NCI-H2196 (cell line): ENCODE data around the gene SHF.
"Not testable (repeated sequence)": the region's sequence is repeated elsewhere in the genome, so short reads cannot be mapped to it uniquely, and the experiment has no call there.

Experiments
- DNase-seq: peaks from one replicate; lab custom pipeline; 2025; ENCODE audit not compliant: unreplicated experiment; lab: John Stamatoyannopoulos, UW

SHF gene, protein sequence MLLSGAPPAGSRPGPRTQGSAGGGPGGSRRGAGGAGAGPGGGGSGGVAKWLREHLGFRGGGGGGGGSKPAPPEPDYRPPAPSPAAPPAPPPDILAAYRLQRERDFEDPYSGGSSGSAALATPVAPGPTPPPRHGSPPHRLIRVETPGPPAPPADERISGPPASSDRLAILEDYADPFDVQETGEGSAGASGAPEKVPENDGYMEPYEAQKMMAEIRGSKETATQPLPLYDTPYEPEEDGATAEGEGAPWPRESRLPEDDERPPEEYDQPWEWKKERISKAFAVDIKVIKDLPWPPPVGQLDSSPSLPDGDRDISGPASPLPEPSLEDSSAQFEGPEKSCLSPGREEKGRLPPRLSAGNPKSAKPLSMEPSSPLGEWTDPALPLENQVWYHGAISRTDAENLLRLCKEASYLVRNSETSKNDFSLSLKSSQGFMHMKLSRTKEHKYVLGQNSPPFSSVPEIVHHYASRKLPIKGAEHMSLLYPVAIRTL

DNA sequence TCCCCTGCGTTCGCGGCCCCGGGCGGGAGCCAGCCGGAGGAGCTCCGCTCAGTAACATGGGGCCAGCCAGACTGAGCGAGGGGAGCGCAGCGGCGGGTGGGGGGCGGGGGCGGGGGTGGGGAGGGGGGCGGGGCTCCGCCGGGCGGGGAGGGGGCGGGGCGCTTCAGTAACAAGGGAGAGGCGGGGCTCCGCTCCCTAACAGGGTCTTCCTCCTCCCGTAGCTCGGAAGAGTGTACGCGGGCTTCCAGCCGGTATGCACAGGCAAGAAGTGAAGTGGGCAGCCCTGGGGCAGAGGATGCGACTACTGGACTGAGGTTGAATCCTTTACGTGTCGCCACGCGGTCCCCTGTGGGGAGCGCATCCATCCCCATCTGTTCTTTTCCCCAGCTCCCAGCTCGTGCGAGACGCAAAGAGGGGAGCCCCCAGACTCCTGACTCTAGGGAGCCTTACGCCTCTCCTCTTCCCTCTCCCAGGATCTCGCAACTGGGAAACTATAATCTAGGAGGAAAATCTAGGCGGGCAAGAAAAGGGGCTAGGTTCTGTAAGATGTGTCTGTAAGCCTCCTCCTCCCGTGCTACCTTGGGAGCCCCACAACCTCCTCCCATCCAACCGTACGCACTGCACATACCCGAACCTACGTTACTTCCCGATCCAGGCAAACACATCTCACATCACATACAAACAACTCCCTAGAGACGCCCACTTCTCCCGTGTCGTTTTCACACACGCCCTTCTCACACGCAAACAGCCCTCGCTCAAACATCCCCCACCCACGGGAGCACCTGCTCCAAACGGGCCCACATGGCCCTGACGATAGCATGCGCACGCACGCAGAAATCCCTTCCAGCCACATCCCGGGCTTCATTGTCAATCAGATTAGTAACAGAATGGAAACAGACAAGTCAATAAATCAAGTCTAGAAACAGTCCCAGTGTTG is at the start of gene SHF:
Gene SHF (minus strand): TSS at position 73 of the 937 bp plus-strand sequence. CDS start 15 bp downstream, at position 58.
- no peak for DNase-seq

DNA sequence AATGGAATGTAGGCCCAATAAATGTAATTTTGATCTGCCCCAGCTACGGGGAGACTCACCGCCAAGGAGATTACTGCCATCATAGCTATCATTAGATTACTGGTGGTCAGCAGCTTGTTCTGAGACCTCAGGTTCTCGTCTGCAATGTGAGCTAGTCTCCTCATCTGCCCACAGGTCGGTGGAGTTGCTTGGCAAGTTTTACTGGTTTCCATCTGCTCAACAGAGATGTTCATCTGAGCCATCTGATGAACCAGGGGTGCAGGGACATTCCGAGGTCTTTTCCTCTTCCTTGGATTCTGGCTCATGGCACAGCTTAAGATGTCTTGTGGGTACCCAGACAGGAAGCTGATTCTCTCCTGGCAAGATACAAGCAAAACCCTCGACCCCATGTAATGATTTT is 49.0 kb upstream of the SHF start:
- not testable (repeated sequence) for DNase-seq

DNA sequence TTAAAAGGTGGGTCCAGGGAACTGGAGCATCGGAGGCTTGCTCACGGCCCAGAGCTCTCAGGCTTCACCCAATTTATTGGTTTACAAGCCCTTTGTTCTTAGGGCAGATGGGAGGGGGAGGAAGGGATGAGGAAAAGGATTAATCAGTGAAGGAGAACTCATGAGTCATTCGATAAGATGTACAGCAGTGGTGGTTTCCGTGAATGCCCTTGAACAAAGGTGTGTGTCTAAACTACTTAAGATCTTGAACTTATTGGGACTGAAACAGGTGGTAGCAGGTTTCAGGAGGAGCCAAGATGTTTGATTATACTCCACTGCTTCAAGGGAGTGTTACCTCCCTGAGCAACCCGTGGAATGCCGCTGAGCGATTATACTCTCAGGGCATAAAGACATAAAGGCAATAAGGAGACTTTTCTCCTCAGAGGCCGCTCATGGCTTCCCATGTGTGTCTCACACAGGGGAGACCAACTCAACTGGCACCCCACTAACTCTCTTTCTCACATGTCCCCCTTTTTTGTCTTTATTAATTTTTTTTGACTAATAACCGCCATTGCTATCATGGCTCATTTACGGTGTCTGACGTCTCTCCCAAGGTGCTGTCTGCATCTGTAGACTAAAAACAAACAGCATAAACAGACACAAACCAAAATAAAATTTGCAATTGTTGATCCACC is 46.9 kb upstream of the SHF start:
- no peak for DNase-seq

DNA sequence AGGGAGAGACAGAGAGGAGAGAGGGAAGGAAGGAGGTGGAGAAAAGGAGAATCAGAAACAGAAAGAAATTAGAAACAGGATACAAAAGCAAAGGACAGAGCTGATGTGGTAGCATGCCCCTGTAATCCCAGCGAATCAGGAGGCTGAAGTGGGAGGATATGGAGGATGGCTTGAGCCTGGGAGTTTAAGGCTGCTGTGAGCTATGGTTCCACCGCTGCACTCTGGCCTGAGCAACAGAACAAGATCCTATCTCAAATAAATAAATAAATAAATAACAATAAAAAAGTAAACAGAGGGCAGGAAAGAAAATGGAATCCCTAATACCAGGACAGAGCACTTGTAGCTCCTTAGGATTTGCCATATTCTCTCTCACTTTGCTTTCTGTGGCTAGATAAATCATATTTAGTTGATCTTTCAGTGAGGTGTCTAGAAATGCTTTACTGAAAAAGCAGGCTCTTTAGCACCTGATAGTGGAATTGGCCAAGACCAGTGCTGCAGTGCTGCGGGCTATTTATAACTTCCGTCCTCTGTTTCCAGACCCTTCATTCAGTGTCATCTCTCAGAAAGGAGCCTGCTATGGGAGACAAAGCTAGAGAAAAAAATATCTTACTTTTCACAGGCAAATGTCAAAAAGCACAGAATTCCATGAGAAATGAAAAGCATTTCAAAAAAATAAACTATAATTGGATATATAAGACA is 44.2 kb upstream of the SHF start:
- no peak for DNase-seq

DNA sequence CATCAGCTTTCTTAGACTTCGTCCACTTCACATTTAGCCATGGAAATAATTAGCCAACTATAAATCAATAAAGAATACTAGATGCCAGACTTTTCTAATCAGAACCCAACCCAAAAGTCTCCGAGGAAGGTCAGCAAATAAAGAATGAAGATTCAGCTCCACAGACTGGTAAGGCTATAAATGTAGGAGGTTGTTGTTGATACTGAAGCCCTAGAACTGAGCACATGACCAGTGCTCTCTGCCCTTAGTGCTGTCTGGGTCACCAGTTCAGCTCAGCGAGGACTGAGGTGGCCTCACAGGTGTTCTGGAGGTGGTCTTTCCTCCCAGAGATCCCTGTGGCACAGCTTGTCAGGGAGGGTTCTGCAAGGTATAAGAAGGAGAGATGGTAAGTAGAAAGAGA is 43.4 kb upstream of the SHF start:
- no peak for DNase-seq

DNA sequence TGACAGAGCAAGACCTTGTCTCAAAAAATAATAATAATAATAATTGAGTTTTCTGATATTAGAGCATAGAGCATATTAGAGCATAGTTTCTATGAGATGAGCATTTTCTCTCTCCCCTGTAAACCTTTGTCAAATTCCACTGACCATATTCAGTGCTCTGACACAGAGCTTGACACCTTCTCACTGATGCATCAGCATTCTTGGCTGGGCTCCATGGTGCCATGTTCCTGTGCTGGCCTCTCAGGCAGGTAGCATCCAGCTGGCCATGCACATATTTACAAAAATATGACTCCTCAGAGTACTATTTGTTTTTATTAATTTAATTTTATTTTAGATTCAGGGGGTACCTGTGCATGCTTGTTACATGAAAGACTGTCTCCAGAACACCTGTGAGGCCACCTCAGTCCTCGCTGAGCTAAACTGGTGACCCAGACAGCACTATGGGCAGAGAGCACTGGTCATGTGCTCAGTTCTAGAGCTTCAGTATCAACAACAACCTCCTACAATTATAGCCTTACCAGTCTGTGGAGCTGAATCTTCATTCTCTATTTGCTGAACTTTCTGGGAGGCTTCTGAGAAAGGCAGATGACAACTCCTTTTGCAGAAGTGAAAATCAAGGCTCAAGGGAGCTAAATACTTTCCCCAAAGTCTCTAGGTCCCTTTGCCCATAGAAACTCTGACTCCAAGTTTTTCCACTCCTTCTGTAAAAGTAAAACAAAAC is 42.6 kb upstream of the SHF start:
- no peak for DNase-seq

DNA sequence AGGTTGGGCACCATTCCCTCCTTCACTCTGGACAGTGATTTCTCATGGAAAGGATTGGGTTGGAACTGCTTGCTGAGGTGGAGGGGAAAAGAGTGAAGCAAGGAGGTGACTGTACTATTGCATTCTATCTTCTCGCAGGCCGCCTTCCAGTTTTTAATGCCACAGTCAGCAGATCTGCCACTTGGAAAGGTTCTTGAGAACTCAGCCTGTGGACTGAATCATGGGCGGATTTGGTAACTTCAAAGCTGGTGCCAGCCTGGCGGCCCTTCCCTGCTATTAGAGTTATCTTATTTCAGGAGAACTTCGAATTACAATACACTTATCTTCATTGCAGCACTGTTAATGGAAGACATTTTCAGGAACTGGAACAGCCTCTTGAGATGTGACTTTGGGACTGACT is 41.2 kb upstream of the SHF start:
- no peak for DNase-seq

DNA sequence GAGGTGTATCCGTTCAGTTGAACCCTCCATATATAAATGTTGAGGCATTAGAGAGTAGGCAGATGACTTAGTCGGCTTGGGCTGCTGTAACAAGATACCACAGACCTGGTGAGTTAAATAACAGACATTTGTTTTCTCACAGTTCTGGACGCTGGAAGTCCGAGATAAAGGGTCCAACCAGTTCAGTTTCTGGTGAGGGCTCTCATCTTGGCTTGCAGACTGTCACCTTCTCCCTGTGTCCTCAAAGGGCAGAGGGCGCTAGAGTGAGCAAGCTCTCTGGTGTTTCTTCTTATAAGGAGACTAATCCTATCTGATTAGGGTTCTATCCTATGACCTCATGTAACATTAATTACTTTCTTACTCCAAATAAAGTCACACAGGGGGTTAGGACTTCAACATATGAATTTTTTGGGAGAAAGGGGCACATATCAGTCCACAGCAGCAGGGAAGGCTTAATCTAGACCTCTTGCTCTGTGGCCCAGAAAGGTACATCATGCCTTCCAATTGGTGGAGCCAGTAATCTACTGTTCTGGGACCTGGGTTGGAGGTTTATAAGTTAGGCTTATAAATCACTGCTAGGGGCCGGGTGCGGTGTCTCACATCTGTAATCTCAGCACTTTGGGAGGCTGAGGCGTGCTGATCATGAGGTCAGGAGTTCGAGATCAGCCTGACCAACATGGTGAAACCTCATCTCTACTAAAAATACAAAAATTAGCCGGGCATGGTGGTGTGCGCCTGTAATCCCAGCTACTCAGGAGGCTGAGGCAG is 37.9 kb upstream of the SHF start:
- DNase-seq, result no peak

DNA sequence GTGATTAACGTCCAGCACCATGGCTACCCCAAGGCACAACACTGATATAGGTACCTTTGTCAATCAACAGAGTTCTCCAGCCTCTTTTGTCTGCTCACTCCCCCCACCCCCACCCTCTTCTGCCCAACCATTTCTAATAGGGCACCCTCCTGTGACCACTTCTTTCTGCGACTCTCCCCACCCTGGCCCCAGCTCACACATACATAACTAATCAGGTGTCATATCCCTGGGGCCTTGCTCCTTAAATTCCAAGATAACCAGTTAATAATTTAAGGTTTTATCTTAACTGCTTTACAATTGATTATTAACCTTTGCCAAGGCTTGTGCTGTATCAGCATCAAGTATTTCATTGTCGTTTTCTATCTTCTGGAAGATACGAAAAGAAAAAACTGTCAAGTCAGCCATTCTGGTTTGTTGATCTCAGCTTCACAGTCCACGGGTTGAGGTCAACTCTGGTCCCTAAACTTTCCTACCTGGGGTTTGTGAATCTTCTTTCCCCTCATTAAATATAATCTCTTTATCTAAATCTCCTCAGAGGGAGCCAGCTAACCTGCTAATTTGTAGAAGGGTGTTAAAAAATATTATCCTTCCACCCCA is 37.0 kb upstream of the SHF start:
- no peak for DNase-seq

DNA sequence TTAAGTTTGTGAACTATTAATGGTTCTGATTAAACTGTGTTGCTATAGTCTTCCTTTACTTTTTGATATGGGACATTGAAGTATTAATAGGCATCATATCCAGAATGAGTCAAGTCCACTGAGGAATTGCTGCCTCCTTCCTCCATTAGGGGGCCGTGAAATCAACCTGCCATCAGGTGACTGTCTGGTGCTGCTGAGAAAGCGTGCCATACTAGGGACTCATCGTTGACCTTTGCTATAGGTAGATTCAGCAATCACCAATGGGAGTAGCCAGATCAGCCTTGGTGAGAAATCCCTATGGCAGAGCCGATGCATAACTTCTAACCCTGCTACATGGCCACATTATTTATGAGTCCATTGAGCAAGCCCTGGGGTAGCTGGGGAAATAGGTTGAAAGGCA is 34.2 kb upstream of the SHF start:
- no peak for DNase-seq

DNA sequence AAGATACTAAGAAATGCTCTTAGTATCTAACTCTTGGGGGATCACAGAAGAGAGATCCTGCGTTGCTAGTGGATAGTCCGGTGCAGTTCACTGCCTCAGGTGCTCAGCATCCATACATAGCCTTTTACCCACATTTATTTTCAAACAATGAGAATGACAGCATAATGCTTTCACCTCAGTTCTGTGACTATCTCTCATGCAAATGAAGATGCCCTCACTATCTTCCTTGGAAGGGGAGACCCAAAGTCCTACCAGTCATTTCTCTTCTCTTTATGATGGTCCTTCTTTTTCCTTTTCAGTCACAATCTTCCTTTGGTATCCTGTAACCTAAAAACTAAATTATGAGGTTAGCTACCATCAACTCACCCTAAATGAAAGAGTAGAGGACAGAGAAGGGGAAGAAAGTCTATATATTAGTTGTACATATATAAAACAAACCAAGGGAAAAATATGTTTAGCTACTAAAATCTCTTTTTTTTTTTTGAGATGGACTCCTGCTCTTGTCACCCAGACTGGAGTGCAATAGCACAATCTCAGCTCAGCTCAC is 33.4 kb upstream of the SHF start:
- DNase-seq, result no peak

DNA sequence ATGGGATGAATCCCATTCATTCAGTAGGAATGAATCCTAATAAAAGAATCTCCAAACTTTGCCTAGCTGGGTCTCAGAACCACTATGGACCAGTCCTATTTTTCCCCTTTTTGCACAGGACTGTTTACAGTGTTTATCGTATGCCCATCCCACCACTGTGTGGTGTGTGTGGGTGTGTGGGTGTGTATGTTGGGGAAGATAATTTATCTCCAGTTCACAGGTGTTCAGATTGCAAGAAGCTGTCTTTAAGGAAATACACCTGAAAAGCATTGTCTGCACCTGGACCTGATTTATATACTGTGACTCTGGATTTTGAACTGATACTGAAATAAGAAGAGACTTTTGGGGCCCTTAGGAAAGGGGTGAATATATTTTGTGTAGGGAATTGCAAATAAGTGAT is 24.7 kb upstream of the SHF start:
- DNase-seq, result no peak

DNA sequence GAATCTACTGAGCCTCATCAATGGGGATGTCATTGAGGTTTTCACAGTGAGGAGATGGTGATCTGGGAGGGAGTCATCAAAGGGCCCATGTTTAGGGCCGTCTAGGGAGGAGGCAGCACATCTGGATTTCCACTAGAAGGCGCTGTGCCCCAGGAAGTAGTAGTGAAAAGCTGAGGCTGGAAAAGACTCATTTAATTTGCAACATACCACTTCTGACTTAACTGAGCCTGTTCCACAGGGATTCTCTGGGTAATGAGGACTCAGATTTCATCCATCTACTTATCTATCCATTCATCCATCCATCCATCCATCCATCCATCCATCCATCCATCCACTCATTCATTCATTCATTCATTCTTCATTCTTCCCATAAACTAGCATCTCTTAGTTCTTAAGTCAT is 17.4 kb upstream of the SHF start:
- peak; percentile 53 for DNase-seq

DNA sequence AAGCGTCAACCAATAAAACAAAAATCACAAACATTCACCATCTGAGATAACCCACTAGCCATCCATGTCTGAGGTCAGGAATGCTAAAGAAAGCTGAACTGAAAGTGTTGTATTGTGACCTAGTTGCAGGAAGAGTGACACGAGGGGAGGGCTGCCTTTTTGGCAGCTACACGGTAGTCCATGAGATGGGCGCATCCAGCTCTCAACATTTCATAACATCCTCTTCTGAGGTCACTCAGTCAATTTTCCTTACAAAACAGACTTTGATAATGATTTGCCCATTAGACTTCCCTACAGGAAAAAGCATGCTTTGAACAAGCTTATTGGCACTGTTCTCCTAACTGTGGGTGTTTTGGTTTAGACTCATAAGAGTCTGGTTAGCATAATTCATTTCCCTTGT is 15.4 kb upstream of the SHF start:
- no peak for DNase-seq

DNA sequence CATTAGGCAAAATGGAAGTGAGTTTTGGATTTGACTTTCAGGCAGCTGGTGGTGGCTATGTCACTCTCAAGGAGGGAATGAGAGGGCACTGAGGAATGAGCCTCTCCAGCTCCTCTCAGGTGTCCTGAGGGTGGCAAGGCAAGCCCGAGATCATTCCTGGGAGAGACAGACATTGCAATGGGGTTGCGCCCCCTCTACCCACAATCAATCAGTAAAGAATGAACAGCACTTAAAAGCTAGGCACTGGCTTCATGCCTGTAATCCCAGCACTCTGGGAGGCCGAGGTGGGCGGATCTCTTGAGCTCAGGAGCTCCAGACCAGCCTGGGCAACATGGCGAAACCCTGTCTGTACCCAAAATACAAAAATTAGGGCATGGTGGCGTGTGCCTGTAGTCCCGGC is 14.1 kb upstream of the SHF start:
- DNase-seq, result no peak

DNA sequence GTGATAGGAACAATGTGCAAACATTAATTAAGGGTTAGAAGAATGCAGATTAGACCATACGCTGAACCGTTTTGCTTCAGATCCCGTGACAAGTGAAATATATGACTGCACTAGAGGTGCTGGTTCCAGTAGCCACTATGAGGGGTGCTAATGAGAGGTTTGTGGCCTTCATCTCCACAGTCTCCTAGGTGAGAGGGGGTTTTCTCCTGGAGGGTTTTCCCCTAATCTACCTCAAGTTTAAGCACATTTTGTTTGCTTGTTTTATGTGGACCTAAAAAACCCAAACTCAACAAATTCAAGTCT is 13.7 kb upstream of the SHF start:
- DNase-seq, result no peak

DNA sequence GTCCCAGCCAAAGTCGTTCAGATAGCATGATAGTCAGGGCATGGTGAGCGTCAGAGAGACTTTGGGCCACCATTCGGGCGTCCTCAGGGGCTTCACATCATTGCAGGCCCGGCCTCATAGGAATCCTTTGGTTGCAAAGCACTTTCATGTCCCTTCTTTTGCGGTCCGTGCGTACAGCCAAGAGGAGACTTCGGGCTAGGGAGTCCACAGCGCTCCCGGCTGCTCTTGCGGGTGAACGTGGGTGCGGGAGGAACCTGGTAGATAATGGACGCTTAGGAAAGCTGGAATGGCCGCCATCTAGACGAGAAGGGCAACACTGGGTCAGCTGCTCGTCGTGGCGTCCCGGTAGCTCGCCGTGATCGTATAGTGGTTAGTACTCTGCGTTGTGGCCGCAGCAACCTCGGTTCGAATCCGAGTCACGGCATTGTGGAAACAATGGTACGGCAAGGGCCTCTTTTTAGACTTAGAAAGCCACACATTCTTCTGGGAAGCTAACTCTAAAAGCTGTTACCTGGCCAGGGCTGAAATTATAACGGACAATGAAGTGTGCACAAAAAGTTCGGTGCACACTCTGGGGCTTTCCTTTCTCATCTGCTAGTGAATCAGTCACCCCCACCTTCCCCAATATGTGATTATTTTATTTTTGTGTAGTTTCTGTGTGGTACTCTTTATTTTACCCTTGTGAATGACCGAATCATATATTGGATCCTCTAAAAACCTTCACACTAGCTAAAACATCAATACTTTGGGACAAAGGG is 13.2 kb upstream of the SHF start:
- DNase-seq, result peak; percentile 23
